Fibroblast of skin of right quadriceps (primary cell): ENCODE data around the gene LRRC8C.
"Not testable (repeated sequence)": the region's sequence is repeated elsewhere in the genome, so short reads cannot be mapped to it uniquely, and the experiment has no call there.

Experiments
- DNase-seq: peaks from one replicate; pipeline ENCODE4 v3.0.0-alpha.2; 2013

Gene LRRC8C

GRCh38 chr1:89673251-89673650, 40.3 kb downstream of the LRRC8C start:
- DNase-seq = no peak

DNA sequence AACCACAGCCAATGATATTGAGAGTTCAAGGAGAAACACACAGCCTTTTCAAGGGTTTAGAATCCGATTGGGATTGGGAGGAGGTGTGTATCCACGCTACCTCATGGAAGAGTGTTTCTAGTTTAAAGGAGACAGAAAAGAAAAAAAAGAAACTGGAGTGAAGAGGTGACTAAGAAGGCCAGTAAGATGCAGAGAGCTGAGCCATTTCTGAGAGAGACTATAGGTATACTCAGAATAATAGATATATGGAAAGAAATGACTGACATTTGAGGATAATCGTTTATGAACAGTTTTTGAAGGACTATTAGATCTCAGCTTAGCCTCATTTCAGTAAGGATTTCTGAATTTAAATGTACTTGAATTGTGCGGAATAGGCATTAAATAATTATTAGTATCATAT, 42.8 kb downstream of the LRRC8C start:
- DNase-seq = no peak

DNA sequence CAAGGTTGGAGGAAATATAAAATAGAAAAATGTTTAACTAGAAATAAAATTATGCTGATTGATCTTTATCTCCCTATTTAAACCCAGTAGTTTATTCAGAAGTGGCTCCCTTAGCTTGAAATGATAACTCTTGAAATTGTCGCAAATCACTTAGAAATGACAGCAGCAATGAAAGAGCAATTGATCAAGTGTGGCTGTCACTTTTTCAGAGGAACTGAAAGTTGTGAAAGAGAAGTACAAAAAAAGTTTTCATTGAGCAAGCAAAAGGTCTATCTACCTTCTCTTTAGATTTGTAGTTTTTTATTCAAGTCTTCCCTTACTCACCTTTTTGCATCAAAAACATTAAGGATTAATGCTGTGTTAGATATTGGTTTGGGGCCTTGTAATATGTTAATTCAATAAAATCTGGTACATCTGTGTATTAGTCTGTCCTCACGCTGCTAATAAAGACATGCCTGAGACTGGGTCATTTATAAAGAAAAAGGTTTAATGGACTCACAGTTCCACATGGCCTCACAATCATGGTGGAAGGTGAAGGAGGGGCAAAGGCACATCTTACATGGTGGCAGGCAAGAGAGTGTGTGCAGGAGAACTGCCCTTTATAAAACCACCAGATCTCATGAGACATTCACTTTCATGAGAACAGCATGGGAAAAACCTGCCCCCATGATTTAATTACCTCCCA, 48.3 kb downstream of the LRRC8C start:
- DNase-seq = no peak

- no peak for DNase-seq
These were observed 49.7 kb downstream of the LRRC8C start for GRCh38 chr1:89682611-89683010.

GRCh38 chr1:89685461-89685860, 52.5 kb downstream of the LRRC8C start:
- DNase-seq = no peak

DNA sequence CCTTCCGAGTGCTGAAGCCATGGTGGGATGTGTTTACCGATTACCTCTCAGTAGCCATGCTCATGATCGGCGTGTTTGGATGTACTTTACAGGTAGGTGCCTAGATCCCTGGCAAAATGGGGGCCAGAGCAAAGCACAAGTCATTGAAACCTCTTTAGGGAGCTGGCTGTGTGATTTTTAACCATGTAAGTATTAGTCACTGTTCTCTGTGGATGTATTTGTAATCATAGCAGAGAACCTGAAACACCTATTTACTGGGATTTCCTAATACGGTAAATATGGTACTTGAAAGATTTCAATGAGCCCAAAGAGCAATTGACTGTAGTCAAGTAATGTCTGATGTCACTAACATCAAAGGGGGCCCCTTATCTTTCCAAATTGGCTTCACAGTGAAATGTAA, 53.6 kb downstream of the LRRC8C start:
- no peak for DNase-seq

DNA sequence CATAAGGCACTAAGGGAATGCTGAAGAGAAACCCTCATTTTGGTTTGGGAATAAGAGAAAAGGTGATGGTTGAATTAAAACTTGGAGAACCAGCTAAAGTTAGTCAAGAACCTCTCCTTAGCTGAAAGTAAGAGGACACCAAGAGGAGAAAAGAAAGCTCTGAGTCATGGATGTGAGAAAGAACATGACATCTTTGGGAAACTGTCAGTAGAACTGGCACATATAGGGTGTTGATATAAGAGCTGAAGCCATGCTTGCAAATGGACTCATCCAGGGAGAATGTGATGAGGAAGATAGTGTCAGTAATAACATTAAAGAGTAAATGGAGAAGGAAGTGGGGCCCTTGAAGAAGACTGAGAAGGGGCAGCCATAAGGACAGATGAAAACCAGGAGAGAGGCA, 54.3 kb downstream of the LRRC8C start:
- peak; percentile 24 for DNase-seq

- no peak for DNase-seq
These were observed 55.7 kb downstream of the LRRC8C start for GRCh38 chr1:89688607-89689006.

- DNase-seq = no peak
These were observed 56.3 kb downstream of the LRRC8C start for GRCh38 chr1:89689234-89689633.

- no peak for DNase-seq
These were observed 57.7 kb downstream of the LRRC8C start for GRCh38 chr1:89690595-89690994.

DNA sequence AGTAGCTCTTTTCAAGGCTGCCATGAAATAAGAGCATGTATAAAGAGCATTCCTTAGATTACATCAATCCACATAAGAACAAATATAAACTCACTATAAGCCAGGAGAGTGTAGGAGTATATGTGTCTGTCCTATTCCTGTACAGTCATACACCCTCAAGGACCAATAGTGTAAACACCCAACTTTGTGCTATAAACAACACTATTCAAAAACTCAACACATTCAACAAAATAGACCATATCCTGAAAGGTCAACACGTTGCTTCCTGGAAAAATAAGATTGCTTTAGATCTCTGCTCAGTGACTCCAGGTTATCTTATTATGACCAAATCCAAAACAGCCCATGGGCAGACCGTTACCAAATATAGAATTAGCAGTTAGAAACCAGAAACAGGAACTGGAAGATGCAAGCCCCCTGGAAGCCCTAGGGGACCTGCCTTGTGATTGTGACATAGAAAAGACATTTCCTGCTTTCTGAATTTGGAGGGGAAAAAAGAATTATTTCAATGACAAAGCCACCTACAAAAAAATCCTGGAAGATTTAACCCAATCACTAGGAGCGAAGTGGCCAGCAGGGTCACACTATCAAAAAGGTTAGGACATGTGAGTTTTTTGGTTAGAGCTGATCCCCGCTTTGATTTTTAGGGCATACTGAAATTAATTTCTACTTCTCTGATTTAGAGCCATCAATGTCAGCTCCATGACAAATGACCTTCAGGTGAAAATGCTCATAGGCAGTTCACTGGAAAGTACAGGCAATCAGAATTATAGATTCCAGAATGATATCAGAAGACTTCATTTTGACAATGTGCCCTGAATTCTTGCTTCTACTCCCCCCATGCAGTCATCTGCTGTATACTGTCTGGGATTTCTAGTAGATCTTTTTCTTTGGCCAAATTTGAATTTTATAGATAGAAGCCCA, 59.9 kb downstream of the LRRC8C start:
- DNase-seq = peak; percentile 26

DNA sequence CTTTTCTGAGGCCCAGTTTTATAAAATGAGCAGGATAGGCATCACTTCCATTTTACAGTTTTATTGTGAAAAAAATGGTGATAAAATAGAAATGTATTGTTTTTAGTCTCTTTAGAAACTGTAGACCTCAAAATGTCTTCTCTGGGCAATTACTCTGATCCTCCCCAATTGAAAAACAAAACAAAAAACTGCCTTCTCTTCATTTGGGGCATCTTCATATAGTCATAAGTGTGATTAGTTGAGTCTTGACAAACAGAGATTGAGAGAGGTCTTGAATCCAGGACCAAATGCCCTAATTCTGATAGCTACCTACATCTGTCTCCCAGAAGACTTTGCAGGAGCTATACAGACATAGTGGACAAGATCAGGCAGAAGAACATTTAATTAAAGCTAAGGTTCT, 62.9 kb downstream of the LRRC8C start:
- DNase-seq = no peak

- DNase-seq = peak; percentile 72
These were observed 64.5 kb downstream of the LRRC8C start for GRCh38 chr1:89697383-89697782.

- no peak for DNase-seq
These were observed 65.2 kb downstream of the LRRC8C start for GRCh38 chr1:89698020-89698560.

GRCh38 chr1:89698624-89699023, 65.7 kb downstream of the LRRC8C start:
- no peak for DNase-seq

- no peak for DNase-seq
These were observed 66.6 kb downstream of the LRRC8C start for GRCh38 chr1:89699451-89699986.

DNA sequence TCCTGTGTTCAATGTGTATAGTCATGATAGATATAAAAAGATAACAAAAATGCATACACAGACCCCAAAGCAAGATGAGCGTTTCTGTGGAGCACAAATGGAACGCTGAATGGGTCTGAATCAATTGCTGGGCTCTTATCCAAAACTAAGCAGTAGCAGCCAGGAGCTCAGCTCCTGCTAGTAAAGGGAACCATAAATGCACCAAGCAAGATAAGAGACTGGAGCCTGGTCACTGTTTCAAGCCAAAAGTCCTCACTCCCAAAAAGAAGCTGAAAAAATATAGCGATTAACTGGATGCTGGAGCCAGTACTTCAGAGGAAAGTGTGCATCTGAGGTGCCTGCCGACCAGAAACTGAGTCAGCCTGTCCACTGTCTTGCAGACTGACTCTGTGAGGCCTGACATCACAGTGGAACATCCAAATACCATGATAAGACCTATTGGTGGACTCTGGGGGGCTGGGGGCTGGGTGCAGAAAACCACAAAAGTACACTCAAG, 68.9 kb downstream of the LRRC8C start:
- DNase-seq = peak; percentile 29

DNA sequence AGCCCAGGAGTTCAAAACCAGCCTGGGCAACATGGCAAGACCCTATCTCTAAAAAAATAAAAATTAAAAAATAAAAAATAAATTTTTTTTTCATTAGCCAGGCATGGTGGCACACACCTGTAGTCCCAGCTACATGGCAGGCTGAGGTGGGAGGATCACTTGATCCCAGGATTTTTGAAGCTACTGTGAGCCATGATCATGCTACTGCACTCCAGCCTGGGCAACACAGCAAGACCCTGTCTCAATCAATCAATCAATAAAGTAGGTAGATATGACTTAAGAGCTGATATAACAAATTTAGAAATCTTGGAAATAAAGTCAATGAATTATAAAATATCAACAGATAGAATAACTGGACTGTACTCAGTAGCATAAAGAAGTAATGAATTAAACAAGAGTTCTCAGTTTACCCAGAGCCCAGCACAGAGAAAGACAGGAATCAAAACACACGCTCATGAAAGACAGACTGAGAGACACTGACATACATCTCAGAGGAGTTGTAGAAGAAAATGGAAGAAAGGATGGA, 69.7 kb downstream of the LRRC8C start:
- no peak for DNase-seq

DNA sequence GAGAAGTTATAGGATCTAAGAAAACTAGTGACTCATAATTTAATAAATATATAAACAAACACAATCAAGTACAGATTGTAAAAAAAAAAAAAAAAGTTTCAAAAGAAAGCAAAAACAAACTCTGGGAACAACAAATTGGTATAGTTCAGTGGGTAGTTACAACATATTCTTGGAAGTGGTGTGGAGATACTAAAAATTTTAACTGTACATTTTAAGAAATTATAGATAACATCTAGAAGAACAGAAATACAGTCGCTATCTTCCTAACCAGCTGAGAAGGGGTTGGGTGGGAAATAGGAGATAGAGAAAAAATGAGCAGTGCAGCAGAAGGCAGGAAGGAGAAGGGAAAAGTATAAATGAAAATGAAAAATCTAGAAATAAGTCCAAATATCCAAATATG, 70.5 kb downstream of the LRRC8C start:
- DNase-seq = no peak

GRCh38 chr1:89704014-89704413, 71.1 kb downstream of the LRRC8C start:
- no peak for DNase-seq

- not testable (repeated sequence) for DNase-seq
These were observed 72.0 kb downstream of the LRRC8C start for GRCh38 chr1:89704885-89705284.

GRCh38 chr1:89705901-89706699, 73.2 kb downstream of the LRRC8C start:
- DNase-seq = no peak

GRCh38 chr1:89706700-89707012, 73.7 kb downstream of the LRRC8C start:
- DNase-seq = no peak
